K562 (cell line): Measurements from ENCODE around the gene MMP2. TPM values are rescaled to one million over a fixed set of nuclear protein-coding genes. Genes with fewer than 3 reads are reported as not detected.

Source experiments
- ATAC-seq: fragments of 200-7000 bp; cut with Tn5 transposase; 3 replicates; pipeline ENCODE4 v1.9.1; 2020; ENCODE audit warnings: moderate library complexity
- BruUV-seq: library from RNA; stranded (reverse); fragments of 400-500 nt; replicated peaks from 2 replicates; lab custom pipeline; 2021; lab: Mats Ljungman, UMichigan
- CTCF ChIA-PET: fragments of 300-600 bp; formaldehyde crosslinking; extraction: SDS; loops from one replicate; lab custom pipeline; 2021; ENCODE audit warnings: low intra/inter-chr PET ratio; lab: Yijun Ruan, JAX
- POLR2A ChIA-PET: fragments of 300-600, 350-650 bp; sonication (Branson Sonifier 250); formaldehyde crosslinking; extraction: SDS; loops from one replicate; lab custom pipeline; 2021; ENCODE audit warnings: antibody characterized with exemption, inconsistent platforms; lab: Yijun Ruan, JAX
- DNase-seq, 4 experiments: peaks; one replicate each; pipeline versions ENCODE4 v3.0.0 to v3.0.0-alpha.2; 2011 to 2018; ENCODE audit warnings: low spot score in 3 of 4, mixed read lengths in 3 of 4; ENCODE audit errors: extremely low read depth in 1 of 4
- FAIRE-seq: peaks from 2 replicates; lab custom pipeline; 2011; peaks lifted over from hg19 to GRCh38; lab: Jason Lieb, UNC
- H2AFZ ChIP-seq: 2 replicates; pipeline ENCODE4 v1.6.0; 2011; ENCODE audit warnings: low read depth, low read length, control low read depth, inconsistent platforms
- H3K27ac ChIP-seq: fragments of 200-600 bp; 3 replicates; pipeline ENCODE4 v1.8.0; 2011; ENCODE audit warnings: low read depth, mild to moderate bottlenecking, control low read depth, inconsistent platforms, low read length, moderate library complexity, mixed read lengths; ENCODE audit errors: extremely low read depth
- H3K27me3 ChIP-seq, 2 experiments: fragments of 300-600 bp in 1 of 2; 2 replicates in 1 of 2; 3 replicates in 1 of 2; pipeline versions ENCODE4 v1.6.0 to v1.8.0; 2011; ENCODE audit warnings: inconsistent platforms in 2 of 2, low read length in 2 of 2, mild to moderate bottlenecking in 1 of 2, mixed read lengths in 1 of 2, moderate library complexity in 1 of 2; ENCODE audit not compliant: control insufficient read depth in 2 of 2, insufficient read depth in 2 of 2
- H3K36me3 ChIP-seq: fragments of 300-600 bp; 3 replicates; pipeline ENCODE4 v1.8.0; 2011; ENCODE audit warnings: mild to moderate bottlenecking, low read length, inconsistent platforms; ENCODE audit not compliant: control insufficient read depth, insufficient read depth
- H3K4me1 ChIP-seq, 2 experiments: fragments of 200-600 bp in 1 of 2; replicated peaks in 1 of 2; 2 replicates in 1 of 2; 3 replicates in 1 of 2; pipeline versions ENCODE4 v1.5.1 to v1.8.0; 2011; ENCODE audit warnings: inconsistent platforms in 2 of 2, low read length in 2 of 2, mild to moderate bottlenecking in 1 of 2, mixed read lengths in 1 of 2, moderate library complexity in 1 of 2; ENCODE audit not compliant: control insufficient read depth in 2 of 2, insufficient read depth in 2 of 2
- H3K4me2 ChIP-seq: 2 replicates; pipeline ENCODE4 v1.6.1; 2011; ENCODE audit warnings: low read length, control low read depth, inconsistent platforms, mixed read lengths; ENCODE audit not compliant: insufficient read depth
- H3K4me3 ChIP-seq: fragments of 200-600 bp; sonication (generic), shearing (Covaris generic); 2 replicates; pipeline ENCODE4 v1.5.1; 2016; ENCODE audit warnings: control low read depth, inconsistent platforms
- H3K79me2 ChIP-seq: fragments of 200-600 bp; 3 replicates; pipeline ENCODE4 v1.8.0; 2011; ENCODE audit warnings: low read length, inconsistent platforms; ENCODE audit not compliant: control insufficient read depth, insufficient read depth
- H3K9ac ChIP-seq, 2 experiments: 2 replicates each; pipeline versions ENCODE4 v1.6.0 to v1.6.1; 2011; ENCODE audit warnings: low read depth in 2 of 2, low read length in 2 of 2, control low read depth in 1 of 2, inconsistent platforms in 1 of 2, mild to moderate bottlenecking in 1 of 2, mixed read lengths in 1 of 2; ENCODE audit not compliant: insufficient read depth in 1 of 2
- H3K9me1 ChIP-seq: one replicate; pipeline ENCODE4 v1.6.0; 2011; ENCODE audit warnings: inconsistent platforms, mild to moderate bottlenecking, low read length, moderate library complexity; ENCODE audit not compliant: control insufficient read depth, insufficient read depth
- H3K9me3 ChIP-seq: replicated peaks from 2 replicates; pipeline ENCODE4 v1.5.1; 2011; ENCODE audit warnings: low read depth, low read length, inconsistent platforms; ENCODE audit not compliant: control insufficient read depth, insufficient read depth
- H4K20me1 ChIP-seq: replicated peaks from 2 replicates; pipeline ENCODE4 v1.6.1; 2011; ENCODE audit warnings: low read length, inconsistent platforms, mixed read lengths; ENCODE audit not compliant: control insufficient read depth, insufficient read depth
- CAMTA2 ChIP-seq: fragments of 250-450 bp; sonication (Bioruptor Pico); conservative IDR thresholded peaks from 2 replicates; pipeline ENCODE4 v1.5.1; 2022
- CREB5 ChIP-seq: fragments of 250-450 bp; sonication (Bioruptor Pico); IDR thresholded peaks from 2 replicates; pipeline ENCODE4 v1.5.0; 2020; ENCODE audit warnings: mild to moderate bottlenecking
- ELF2 ChIP-seq: fragments of 250-450 bp; sonication (Bioruptor Pico); IDR thresholded peaks from 2 replicates; pipeline ENCODE4 v1.5.0; 2021; ENCODE audit warnings: mild to moderate bottlenecking
- ELF4 ChIP-seq: fragments of 450-650 bp; formaldehyde crosslinking; IDR thresholded peaks from 2 replicates; pipeline ENCODE4 v1.4.0; 2022; ENCODE audit warnings: missing genetic modification characterization
- GABPB1 ChIP-seq: sonication (generic); formaldehyde crosslinking; IDR thresholded peaks from 2 replicates; pipeline ENCODE4 v1.8.0; 2022; ENCODE audit warnings: mild to moderate bottlenecking, missing genetic modification reagents
- GATAD2B ChIP-seq: fragments of 450-650 bp; IDR thresholded peaks from 2 replicates; pipeline ENCODE4 v1.6.1; 2017; ENCODE audit warnings: mild to moderate bottlenecking, borderline replicate concordance
- GTF2A2 ChIP-seq: IDR thresholded peaks from 2 replicates; pipeline ENCODE4 v1.6.1; 2016; ENCODE audit warnings: mild to moderate bottlenecking, missing genetic modification characterization, missing compliant biosample characterization
- GTF3C2 ChIP-seq: IDR thresholded peaks from 3 replicates; pipeline ENCODE4 v1.6.1; 2011; ENCODE audit warnings: borderline replicate concordance, mild to moderate bottlenecking, moderate library complexity; ENCODE audit not compliant: insufficient read length; ENCODE audit errors: extremely low read depth
- POLR2AphosphoS5 ChIP-seq: IDR thresholded peaks from 2 replicates; pipeline ENCODE4 v1.6.1; 2011; ENCODE audit warnings: mild to moderate bottlenecking, low read depth, low read length, moderate library complexity; ENCODE audit not compliant: control insufficient read depth, insufficient read depth
- SAFB ChIP-seq: fragments of 200-400 bp; formaldehyde crosslinking; IDR thresholded peaks from 2 replicates; pipeline ENCODE4 v1.6.1; 2017; ENCODE audit warnings: low read depth, low read length, borderline replicate concordance
- SPI1 ChIP-seq: IDR thresholded peaks from 2 replicates; pipeline ENCODE4 v1.6.1; 2011; ENCODE audit warnings: low read depth, low read length, control low read depth, borderline replicate concordance
- WHSC1 ChIP-seq: IDR thresholded peaks from one replicate; pipeline ENCODE4 v1.6.1; 2012; ENCODE audit warnings: low read length, control low read depth, inconsistent platforms
- ZBTB2 ChIP-seq: fragments of 450-650 bp; IDR thresholded peaks from 2 replicates; pipeline ENCODE4 v1.6.1; 2016; ENCODE audit warnings: antibody characterized with exemption
- ZBTB9 ChIP-seq: fragments of 450-650 bp; formaldehyde crosslinking; IDR thresholded peaks from 2 replicates; pipeline ENCODE4 v1.4.0; 2020; ENCODE audit warnings: mild to moderate bottlenecking, moderate library complexity
- ZNF124 ChIP-seq: sonication (generic); formaldehyde crosslinking; IDR thresholded peaks from 2 replicates; pipeline ENCODE4 v1.8.1; 2022; ENCODE audit warnings: missing genetic modification reagents
- ZNF766 ChIP-seq: fragments of 200-800 bp; sonication (Bioruptor generic); conservative IDR thresholded peaks from 2 replicates; pipeline ENCODE4 v1.6.1; 2016; ENCODE audit warnings: missing genetic modification characterization, missing compliant biosample characterization
- WGBS: fragments of 100-300 bp; shearing (Covaris generic); methylation state at CpG from one replicate; pipeline ENCODE4 v1.1.6; 2016; ENCODE audit warnings: low coverage, mixed read lengths; ENCODE audit not compliant: insufficient coverage; ENCODE audit errors: missing lambda C conversion rate; 5-methylcytosine and 5-hydroxymethylcytosine counted together
- in situ Hi-C: fragments of 300-500 bp; cut with MboI; formaldehyde crosslinking; loops from 4 replicates; pipeline ENCODE4 v1.15.0; 2018; ENCODE audit warnings: inconsistent platforms, mixed read lengths
- intact Hi-C: fragments of 100-400 bp; cut with micrococcal nuclease; formaldehyde crosslinking; loops from 2 replicates; pipeline ENCODE4 v1.14.2; 2022
- polyA plus RNA-seq, 8 experiments: library from polyadenylated mRNA; depleted of rRNA in 4 of 8; stranded (reverse) in 5 of 8; unstranded in 3 of 8; fragments of >200 nt; fragmentation: Nextera tagmentation in 2 of 8; fragmentation: Illumina TruSeq in 1 of 8; extraction: Ambion mirVana in 2 of 8; extraction: Trizol in 1 of 8; gene quantifications; 2 replicates each; pipeline versions ENCODE4 v1.2.1 to v1.2.3, GENCODE V29; 2011 to 2014; ENCODE audit warnings: inconsistent platforms in 1 of 8, missing spikeins in 1 of 8
- total RNA-seq, 7 experiments: library from RNA; depleted of rRNA in 6 of 7; stranded (reverse); fragments of >200 nt in 6 of 7; fragmentation: Illumina TruSeq in 2 of 7; extraction: Trizol in 2 of 7; gene quantifications; 2 replicates each; pipeline versions ENCODE4 v1.2.1 to v1.2.3, GENCODE V29; 2011 to 2021; ENCODE audit warnings: low replicate concordance in 1 of 7

MMP2 gene
- total and polyA plus RNA-seq, 9 of the 15 experiments (the other 6 are each of a cell fraction or from before 2014, with no cell fraction given), result 0.05 to 0.53 TPM; not detected in 7

- Histone ChIP-seq H3K4me3 (no peak overlapping the region), H2AFZ (peak overlapping the region; percentile 63; the same call in 1 of the 2 replicates), H3K9ac (no peak overlapping the region), H3K79me2 (no peaks in the 10 kb centered on the region), H3K36me3 (no peaks in the 10 kb centered on the region), H3K27ac (no peak overlapping the region), H3K9me1 (no peaks in the 10 kb centered on the region), H3K4me2 (no peak overlapping the region), H3K9me3 (no peaks in the 10 kb centered on the region), H3K4me1 (peaks cover 4 to 17% of the 10 kb centered on the region in 2 experiments; a peak in 3 of 5 replicates), H3K27me3 (peaks cover 0 to 13% of the 10 kb centered on the region in 2 experiments; a peak in 4 of 5 replicates), H4K20me1 (no peaks in the 10 kb centered on the region)
- intact Hi-C loops (no loop called here), in situ Hi-C loops (no loop called here)
- POLR2A ChIA-PET, result no interaction called here
- WGBS, result 3% methylated on average over 3 of the region's 3 CpGs
- no peak for FAIRE-seq
- DNase-seq, result peak in 2 of 4 experiments; percentile 4 to 19
- CTCF ChIA-PET, result no interaction called here
- BruUV-seq, result no TSS peak
- ATAC-seq, result no peak; the same call in 2 of the 3 replicates
- 0 out of 2 replicates have a peak, but pooled peaks have one; percentile 17 for TF ChIP-seq ELF4 (CRISPR knock-in tag)
- TF ChIP-seq ZNF124 (CRISPR knock-in tag), result no peak
- TF ChIP-seq SAFB, result no peak
- TF ChIP-seq ZBTB2, result no peak
- TF ChIP-seq ELF2 (CRISPR knock-in tag), result no peak
- TF ChIP-seq GATAD2B, result no peak
- TF ChIP-seq CAMTA2 (CRISPR knock-in tag), result no peak
- no peak for TF ChIP-seq GTF3C2
- no peak for TF ChIP-seq CREB5
- no peak for TF ChIP-seq GTF2A2 (tag)
- TF ChIP-seq GABPB1 (CRISPR knock-in tag), result no peak
- no peak for TF ChIP-seq ZBTB9 (CRISPR knock-in tag)
- no peak for TF ChIP-seq WHSC1
- TF ChIP-seq ZNF766 (CRISPR knock-in tag), result no peak
- no peak for TF ChIP-seq POLR2AphosphoS5
- TF ChIP-seq SPI1, result peak; percentile 35; the same call in 1 of the 2 replicates
These were observed 21.6 kb downstream of the MMP2 start for GRCh38 chr16:55500530-55501011.
